Neural progenitor cell (in vitro differentiated cells): ENCODE data around the gene ASCL5.

Source experiments
- EZH2 ChIP-seq: fragments of 200-600 bp; sonication (generic); IDR thresholded peaks from 2 replicates; pipeline ENCODE4 v1.6.1; 2017; ENCODE audit warnings: antibody characterized with exemption, mild to moderate bottlenecking, moderate library complexity
- EZH2phosphoT487 ChIP-seq: fragments of 200-600 bp; sonication (generic); IDR thresholded peaks from 2 replicates; pipeline ENCODE4 v1.6.1; 2017; ENCODE audit warnings: antibody characterized with exemption
- TF ChIP-seq, protein P1 (sequence below): fragments of 200-600 bp; sonication (generic); IDR thresholded peaks from 2 replicates; pipeline ENCODE4 v1.5.1; 2017; ENCODE audit warnings: antibody characterized with exemption, mild to moderate bottlenecking

DNA sequence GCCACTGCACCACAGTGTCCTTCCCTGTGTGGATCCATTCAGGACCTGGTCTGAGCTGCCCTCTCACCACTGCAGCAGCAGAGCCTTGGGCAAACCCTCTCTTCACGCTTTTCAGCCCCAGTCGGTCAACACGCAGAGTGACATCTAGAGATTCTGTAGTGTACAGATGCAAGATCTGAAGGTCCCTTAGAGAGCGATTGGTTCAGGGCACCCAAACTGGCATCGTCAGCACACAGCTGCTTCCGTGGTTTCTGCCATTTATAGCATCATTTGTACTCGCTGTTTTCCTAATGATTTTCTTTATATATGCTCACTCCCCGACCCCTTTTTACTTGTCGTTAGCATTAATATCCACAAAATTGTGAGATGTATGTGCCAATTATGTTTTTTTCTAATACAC, 1.5 kb upstream of the ASCL5 start:
- TF ChIP-seq, protein P1, sequence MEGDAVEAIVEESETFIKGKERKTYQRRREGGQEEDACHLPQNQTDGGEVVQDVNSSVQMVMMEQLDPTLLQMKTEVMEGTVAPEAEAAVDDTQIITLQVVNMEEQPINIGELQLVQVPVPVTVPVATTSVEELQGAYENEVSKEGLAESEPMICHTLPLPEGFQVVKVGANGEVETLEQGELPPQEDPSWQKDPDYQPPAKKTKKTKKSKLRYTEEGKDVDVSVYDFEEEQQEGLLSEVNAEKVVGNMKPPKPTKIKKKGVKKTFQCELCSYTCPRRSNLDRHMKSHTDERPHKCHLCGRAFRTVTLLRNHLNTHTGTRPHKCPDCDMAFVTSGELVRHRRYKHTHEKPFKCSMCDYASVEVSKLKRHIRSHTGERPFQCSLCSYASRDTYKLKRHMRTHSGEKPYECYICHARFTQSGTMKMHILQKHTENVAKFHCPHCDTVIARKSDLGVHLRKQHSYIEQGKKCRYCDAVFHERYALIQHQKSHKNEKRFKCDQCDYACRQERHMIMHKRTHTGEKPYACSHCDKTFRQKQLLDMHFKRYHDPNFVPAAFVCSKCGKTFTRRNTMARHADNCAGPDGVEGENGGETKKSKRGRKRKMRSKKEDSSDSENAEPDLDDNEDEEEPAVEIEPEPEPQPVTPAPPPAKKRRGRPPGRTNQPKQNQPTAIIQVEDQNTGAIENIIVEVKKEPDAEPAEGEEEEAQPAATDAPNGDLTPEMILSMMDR: no peak
- TF ChIP-seq EZH2 (no peak), EZH2phosphoT487 (no peak)
